Measurements from ENCODE around the gene C4B.
"Not testable (repeated sequence)": the region's sequence is repeated elsewhere in the genome, so short reads cannot be mapped to it uniquely, and the experiment has no call there.

The C4B gene

DNA sequence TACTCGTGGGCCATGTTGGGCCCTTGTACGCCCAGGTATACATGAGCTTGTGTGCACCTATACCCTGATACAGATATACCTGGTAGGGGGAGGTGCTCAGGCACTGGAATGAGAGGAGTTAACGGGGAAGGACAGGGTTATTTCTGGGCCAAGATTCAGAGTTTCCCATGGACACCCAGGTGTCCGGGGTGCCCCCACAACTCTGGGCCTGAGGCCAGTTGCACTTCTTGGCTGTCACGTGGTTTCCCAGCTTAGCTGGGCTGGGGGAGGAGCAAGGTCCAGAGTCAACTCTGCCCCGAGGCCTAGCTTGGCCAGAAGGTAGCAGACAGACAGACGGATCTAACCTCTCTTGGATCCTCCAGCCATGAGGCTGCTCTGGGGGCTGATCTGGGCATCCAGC, 32.9 kb upstream of the C4B start, which contains the start of gene C4A:
C4A (plus strand) TSS at position 314 of the 400 bp plus-strand sequence; CDS start at position 365, 51 bp downstream.
- DNase-seq, result not testable (repeated sequence)

DNA sequence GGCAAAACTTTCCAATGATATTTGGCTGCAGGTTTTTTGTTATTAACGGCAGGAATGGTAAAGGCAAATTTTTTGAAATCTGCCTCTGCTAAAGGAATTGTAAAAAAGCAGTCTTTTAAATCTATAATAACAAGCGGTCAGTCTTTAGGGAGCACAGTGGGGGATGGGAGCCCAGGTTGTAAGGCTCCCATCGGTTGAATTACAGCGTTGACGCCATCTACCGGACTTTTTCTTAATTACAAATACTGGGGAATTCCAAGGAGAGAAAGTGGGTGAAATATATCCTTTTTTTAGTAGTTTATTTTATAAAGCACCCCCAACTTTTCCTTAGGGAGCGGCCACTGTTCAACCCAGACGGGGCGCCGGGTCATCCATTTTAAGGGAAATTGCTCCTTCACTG, 25.2 kb upstream of the C4B start:
- not testable (repeated sequence) for DNase-seq

- DNase-seq, result not testable (repeated sequence)
These were observed 20.2 kb upstream of the C4B start for GRCh38 chr6:31994421-31994820.

DNA sequence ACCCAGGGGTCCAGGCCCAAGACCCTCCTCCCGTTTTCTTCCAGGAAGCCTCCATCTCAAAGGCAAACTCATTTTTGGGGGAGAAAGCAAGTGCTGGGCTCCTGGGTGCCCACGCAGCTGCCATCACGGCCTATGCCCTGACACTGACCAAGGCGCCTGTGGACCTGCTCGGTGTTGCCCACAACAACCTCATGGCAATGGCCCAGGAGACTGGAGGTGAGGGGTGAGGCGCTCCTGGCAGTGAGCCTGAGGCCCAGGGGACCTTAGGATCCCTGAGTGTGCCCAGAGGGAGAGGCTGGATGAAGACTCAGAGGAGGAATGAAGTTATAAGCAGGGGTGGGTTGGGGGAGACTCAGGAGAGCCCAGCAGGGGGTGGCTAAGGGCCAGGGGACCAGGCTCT, 18.2 kb upstream of the C4B start:
- DNase-seq, result not testable (repeated sequence)

- DNase-seq, result not testable (repeated sequence)
These were observed 11.9 kb upstream of the C4B start for GRCh38 chr6:32002546-32003268.

- DNase-seq, result not testable (repeated sequence)
These were observed 11.3 kb upstream of the C4B start for GRCh38 chr6:32003301-32003700.

DNA sequence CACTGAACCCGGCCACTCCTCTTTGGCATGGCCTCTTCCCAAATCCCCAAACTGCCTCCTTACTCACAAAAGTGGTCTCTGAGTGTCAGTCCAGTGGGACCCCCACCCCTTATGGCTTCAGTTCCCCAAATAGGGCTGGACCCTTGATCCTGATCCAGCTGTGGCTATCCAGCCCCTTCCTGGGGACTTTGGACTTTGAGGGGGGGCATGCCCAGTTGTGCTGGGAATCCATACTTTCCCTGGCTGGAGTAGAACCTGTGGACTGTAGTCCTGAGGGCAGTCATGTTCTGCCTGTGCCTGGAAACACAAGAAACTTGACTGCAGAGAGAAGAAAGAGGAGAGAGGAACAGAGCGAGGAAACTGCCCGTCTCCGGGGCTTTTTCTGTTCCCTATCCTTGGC, 10.2 kb upstream of the C4B start:
- not testable (repeated sequence) for DNase-seq

GRCh38 chr6:32004864-32005537, 9.6 kb upstream of the C4B start:
- DNase-seq, result not testable (repeated sequence)

DNA sequence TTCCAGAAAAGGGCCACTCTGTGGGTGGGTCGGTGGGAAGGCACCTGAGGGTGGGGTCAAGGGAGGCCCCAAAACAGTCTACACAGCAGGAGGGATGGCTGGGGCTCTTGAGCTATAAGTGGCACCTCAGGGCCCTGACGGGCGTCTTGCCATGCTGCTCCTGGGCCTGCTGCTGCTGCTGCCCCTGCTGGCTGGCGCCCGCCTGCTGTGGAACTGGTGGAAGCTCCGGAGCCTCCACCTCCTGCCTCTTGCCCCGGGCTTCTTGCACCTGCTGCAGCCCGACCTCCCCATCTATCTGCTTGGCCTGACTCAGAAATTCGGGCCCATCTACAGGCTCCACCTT, 9.1 kb upstream of the C4B start:
- DNase-seq, result not testable (repeated sequence)

DNA sequence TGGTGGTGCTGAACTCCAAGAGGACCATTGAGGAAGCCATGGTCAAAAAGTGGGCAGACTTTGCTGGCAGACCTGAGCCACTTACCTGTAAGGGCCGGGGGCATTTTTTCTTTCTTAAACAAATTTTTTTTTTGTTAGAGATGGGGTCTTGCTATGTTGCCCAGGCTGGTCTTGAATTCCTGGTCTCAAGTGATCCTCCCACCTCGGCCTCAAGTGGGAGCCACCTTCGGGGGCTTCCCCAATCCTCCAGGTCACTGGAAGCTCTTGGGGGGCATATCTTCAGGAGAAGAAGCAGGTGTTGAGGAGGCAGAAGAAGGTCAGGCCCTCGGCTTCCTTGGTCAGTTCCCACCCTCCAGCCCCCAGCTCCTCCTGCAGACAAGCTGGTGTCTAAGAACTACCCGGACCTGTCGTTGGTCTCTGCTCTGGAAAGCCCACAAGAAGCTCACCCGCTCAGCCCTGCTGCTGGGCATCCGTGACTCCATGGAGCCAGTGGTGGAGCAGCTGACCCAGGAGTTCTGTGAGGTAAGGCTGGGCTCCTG, 8.5 kb upstream of the C4B start:
- not testable (repeated sequence) for DNase-seq

DNA sequence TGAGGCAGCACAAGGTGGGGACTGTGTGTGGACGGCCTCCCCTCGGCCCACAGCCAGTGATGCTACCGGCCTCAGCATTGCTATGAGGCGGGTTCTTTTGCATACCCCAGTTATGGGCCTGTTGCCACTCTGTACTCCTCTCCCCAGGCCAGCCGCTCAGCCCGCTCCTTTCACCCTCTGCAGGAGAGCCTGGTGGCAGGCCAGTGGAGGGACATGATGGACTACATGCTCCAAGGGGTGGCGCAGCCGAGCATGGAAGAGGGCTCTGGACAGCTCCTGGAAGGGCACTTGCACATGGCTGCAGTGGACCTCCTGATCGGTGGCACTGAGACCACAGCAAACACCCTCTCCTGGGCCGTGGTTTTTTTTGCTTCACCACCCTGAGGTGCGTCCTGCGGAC, 7.5 kb upstream of the C4B start:
- not testable (repeated sequence) for DNase-seq

- DNase-seq, result not testable (repeated sequence)
These were observed 6.6 kb upstream of the C4B start for GRCh38 chr6:32008037-32008436.

- not testable (repeated sequence) for DNase-seq
These were observed 6.0 kb upstream of the C4B start for GRCh38 chr6:32008616-32009015.

- DNase-seq, result not testable (repeated sequence)
These were observed 5.1 kb upstream of the C4B start for GRCh38 chr6:32009537-32009936.

GRCh38 chr6:32010856-32011530, 3.6 kb upstream of the C4B start:
- DNase-seq, result not testable (repeated sequence)

DNA sequence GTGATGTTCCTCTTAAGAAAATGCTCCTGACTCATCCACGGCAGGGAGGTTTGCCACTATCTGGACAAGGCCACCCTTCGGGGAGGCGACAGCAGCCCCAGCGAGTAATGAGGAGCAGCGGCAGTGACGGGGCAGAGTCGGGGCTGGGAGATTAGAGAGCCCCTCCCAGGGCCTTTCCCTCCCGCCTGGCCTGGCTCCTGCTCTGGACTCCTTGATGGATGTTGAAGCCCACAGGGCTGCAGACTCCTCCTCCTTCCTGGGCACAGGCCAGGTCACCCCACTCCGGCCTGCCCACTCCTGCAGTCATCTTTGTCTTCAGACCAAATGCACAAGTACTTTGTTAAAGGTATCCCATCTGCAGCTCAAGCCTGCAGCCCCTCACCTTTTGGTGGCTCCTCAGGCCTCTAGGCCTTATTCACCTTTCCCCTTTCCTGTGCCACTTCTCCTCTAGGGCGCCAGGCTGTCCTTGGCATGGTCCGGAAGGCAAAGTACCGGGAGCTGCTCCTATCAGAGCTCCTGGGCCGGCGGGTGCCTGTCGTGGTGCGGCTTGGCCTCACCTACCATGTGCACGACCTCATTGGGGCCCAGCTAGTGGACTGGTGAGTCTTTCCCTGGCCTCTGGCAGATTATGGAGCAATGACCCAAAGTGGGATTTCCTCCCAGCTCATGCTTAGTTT, 1.5 kb upstream of the C4B start:
- DNase-seq, result peak in 1 of 14 donors; percentile 33

- not testable (repeated sequence) for DNase-seq
These were observed 857 bp upstream of the C4B start for GRCh38 chr6:32013738-32014137.

- DNase-seq, result not testable (repeated sequence)
These were observed 7.5 kb downstream of the C4B start for GRCh38 chr6:32022100-32022499.

DNA sequence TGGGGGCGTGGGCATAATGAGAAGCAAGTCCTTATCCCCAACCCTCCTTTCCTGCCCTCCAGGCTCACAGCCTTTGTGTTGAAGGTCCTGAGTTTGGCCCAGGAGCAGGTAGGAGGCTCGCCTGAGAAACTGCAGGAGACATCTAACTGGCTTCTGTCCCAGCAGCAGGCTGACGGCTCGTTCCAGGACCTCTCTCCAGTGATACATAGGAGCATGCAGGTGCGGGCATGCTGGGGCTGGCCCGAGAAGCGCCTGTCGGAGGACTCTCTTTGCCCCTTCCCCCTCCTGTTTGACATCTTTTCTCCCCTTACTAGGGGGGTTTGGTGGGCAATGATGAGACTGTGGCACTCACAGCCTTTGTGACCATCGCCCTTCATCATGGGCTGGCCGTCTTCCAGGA, 14.0 kb downstream of the C4B start:
- not testable (repeated sequence) for DNase-seq

GRCh38 chr6:32029553-32029952, 15.0 kb downstream of the C4B start:
- not testable (repeated sequence) for DNase-seq

DNA sequence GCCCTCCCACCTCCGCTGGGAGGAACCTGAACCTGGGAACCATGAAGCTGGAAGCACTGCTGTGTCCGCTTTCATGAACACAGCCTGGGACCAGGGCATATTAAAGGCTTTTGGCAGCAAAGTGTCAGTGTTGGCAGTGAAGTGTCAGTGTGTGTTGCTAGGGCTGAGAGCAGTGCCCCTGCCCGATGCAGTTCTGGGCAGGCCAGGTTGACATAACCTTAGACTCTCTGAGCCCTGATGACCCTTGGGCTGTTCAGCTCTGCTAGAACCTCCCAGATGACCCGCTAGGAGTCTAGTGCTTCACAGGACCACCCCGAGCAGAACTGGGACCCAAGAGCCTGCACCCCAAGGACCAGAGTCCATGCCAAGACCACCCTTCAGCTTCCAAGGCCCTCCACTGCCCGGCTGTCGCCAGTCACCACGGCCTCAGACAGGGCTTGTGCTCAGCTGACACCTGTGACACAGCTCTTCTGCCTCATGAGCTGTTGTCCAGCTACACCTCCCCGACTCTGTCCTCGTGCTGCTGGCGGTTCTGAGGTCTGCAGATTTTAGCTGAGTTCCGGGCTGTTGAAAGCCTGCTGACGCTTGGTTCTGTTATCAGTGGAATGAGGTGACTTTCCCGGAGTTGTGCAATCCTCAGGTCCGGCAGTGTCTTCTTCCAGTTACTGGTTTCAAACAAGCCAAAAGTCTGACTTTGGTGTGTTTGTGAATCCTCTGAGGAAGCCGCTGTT, 20.9 kb downstream of the C4B start:
- DNase-seq, result not testable (repeated sequence)

- not testable (repeated sequence) for DNase-seq
These were observed 22.5 kb downstream of the C4B start for GRCh38 chr6:32037136-32037535.

All from C1 segment of cervical spinal cord (tissue), 14 donors.